Activated CD8-positive, alpha-beta T cell treated with anti-CD3 and anti-CD28 coated beads, Interleukin-2, amount 10 ng/mL, durations not matched to agents 7 days and 5 days (primary cell): ENCODE data around the gene ZNF385D. TPM values are rescaled to one million over a fixed set of nuclear protein-coding genes. Genes with fewer than 3 reads are reported as not detected.
"Not testable (repeated sequence)": the region's sequence is repeated elsewhere in the genome, so short reads cannot be mapped to it uniquely, and the experiment has no call there.

Source experiments
- ATAC-seq: fragments of 150-1000 bp; cut with Tn5 transposase; one replicate; pipeline ENCODE4 v1.10.0; 2021; ENCODE audit warnings: moderate library complexity
- CTCF ChIA-PET: fragments of 350-600 bp; sonication (Branson Sonifier 250); formaldehyde crosslinking; loops from one replicate; lab custom pipeline; 2021; ENCODE audit warnings: antibody characterized with exemption; lab: Charles Lee
- POLR2A ChIA-PET: fragments of 350-600 bp; sonication (Branson Sonifier 250); formaldehyde crosslinking; loops from one replicate; lab custom pipeline; 2021; ENCODE audit warnings: antibody characterized with exemption; lab: Charles Lee
- DNase-seq: peaks from one replicate; pipeline ENCODE4 v3.0.0-alpha.2; 2020
- H3K27ac Mint-ChIP-seq: one replicate; pipeline ENCODE4 v1.8.0; 2021; ENCODE audit warnings: mild to moderate bottlenecking, mixed read lengths
- H3K27me3 Mint-ChIP-seq: one replicate; pipeline ENCODE4 v1.8.0; 2021; ENCODE audit warnings: low read depth, mixed read lengths
- H3K36me3 Mint-ChIP-seq: one replicate; pipeline ENCODE4 v1.8.0; 2021; ENCODE audit warnings: low read depth, mixed read lengths
- H3K4me1 Mint-ChIP-seq: one replicate; pipeline ENCODE4 v1.8.0; 2021; ENCODE audit warnings: low read depth, mixed read lengths
- H3K4me3 Mint-ChIP-seq: one replicate; pipeline ENCODE4 v1.8.0; 2021; ENCODE audit warnings: mild to moderate bottlenecking, mixed read lengths
- H3K9me3 Mint-ChIP-seq: one replicate; pipeline ENCODE4 v1.8.0; 2022; ENCODE audit warnings: mixed read lengths; ENCODE audit not compliant: insufficient read depth
- total RNA-seq, 2 experiments: library from RNA; stranded (reverse); gene quantifications; one replicate each; pipeline ENCODE4 v1.2.3, GENCODE V29; 2021

The ZNF385D gene
- total RNA-seq, 2 experiments from 2014 or later, result not detected

- Mint-ChIP-seq H3K4me3 (no peak overlapping the region), H3K27ac (no peak overlapping the region), H3K9me3 (peaks cover 6% of the 10 kb centered on the region), H3K36me3 (no peaks in the 10 kb centered on the region), H3K27me3 (no peaks in the 10 kb centered on the region), H3K4me1 (no peaks in the 10 kb centered on the region)
- no peak for DNase-seq
- ChIA-PET POLR2A (no interaction called here), CTCF (no interaction called here)
- ATAC-seq, result no peak
These were observed 230.7 kb downstream of the ZNF385D start for GRCh38 chr3:21520106-21520963.

GRCh38 chr3:21517184-21517583, 233.8 kb downstream of the ZNF385D start:
- Mint-ChIP-seq H3K27ac (no peak overlapping the region), H3K4me3 (no peak overlapping the region), H3K36me3 (no peaks in the 10 kb centered on the region), H3K27me3 (no peaks in the 10 kb centered on the region), H3K9me3 (no peaks in the 10 kb centered on the region), H3K4me1 (no peaks in the 10 kb centered on the region)
- no peak for DNase-seq
- POLR2A ChIA-PET, result no interaction called here
- CTCF ChIA-PET, result no interaction called here
- ATAC-seq, result no peak

GRCh38 chr3:21515417-21515816, 235.6 kb downstream of the ZNF385D start:
- no peaks in the 10 kb centered on the region for H3K27me3 Mint-ChIP-seq

GRCh38 chr3:21509731-21510470, 241.1 kb downstream of the ZNF385D start:
- no peaks in the 10 kb centered on the region for H3K4me1 Mint-ChIP-seq
- H3K27ac Mint-ChIP-seq, result no peak overlapping the region
- ChIA-PET CTCF (no interaction called here), POLR2A (no interaction called here)
- no peaks in the 10 kb centered on the region for H3K27me3 Mint-ChIP-seq
- H3K36me3 Mint-ChIP-seq, result no peaks in the 10 kb centered on the region
- DNase-seq (no peak), ATAC-seq (no peak)
- H3K9me3 Mint-ChIP-seq, result no peaks in the 10 kb centered on the region
- H3K4me3 Mint-ChIP-seq, result no peak overlapping the region

More at GRCh38 chr3:21515417-21515816, 235.6 kb downstream of the ZNF385D start:
- POLR2A ChIA-PET, result no interaction called here
- H3K4me1 Mint-ChIP-seq, result no peaks in the 10 kb centered on the region
- ATAC-seq, result no peak
- no peak overlapping the region for H3K4me3 Mint-ChIP-seq
- no peaks in the 10 kb centered on the region for H3K9me3 Mint-ChIP-seq
- CTCF ChIA-PET, result no interaction called here
- no peak for DNase-seq
- no peaks in the 10 kb centered on the region for H3K36me3 Mint-ChIP-seq
- H3K27ac Mint-ChIP-seq, result no peak overlapping the region

GRCh38 chr3:21508246-21508645, 242.8 kb downstream of the ZNF385D start:
- ATAC-seq (no peak), DNase-seq (no peak)
- Mint-ChIP-seq H3K4me3 (no peak overlapping the region), H3K4me1 (no peaks in the 10 kb centered on the region), H3K9me3 (no peaks in the 10 kb centered on the region), H3K27ac (no peak overlapping the region), H3K27me3 (no peaks in the 10 kb centered on the region), H3K36me3 (no peaks in the 10 kb centered on the region)
- POLR2A ChIA-PET, result no interaction called here
- CTCF ChIA-PET, result no interaction called here

- ATAC-seq (no peak), DNase-seq (no peak)
- Mint-ChIP-seq H3K4me1 (no peaks in the 10 kb centered on the region), H3K36me3 (no peaks in the 10 kb centered on the region), H3K27me3 (no peaks in the 10 kb centered on the region), H3K27ac (no peak overlapping the region), H3K9me3 (no peaks in the 10 kb centered on the region), H3K4me3 (no peak overlapping the region)
- ChIA-PET POLR2A (no interaction called here), CTCF (no interaction called here)
These were observed 245.1 kb downstream of the ZNF385D start for GRCh38 chr3:21505711-21506460.

- no peak for ATAC-seq
- no peaks in the 10 kb centered on the region for H3K4me1 Mint-ChIP-seq
- H3K4me3 Mint-ChIP-seq, result no peak overlapping the region
- CTCF ChIA-PET, result no interaction called here
- no peak overlapping the region for H3K27ac Mint-ChIP-seq
- POLR2A ChIA-PET, result no interaction called here
- no peaks in the 10 kb centered on the region for H3K9me3 Mint-ChIP-seq
- no peaks in the 10 kb centered on the region for H3K27me3 Mint-ChIP-seq
- no peak for DNase-seq
- no peaks in the 10 kb centered on the region for H3K36me3 Mint-ChIP-seq
These were observed 248.4 kb downstream of the ZNF385D start for GRCh38 chr3:21502656-21503055.

- H3K9me3 Mint-ChIP-seq, result no peaks in the 10 kb centered on the region
- H3K4me3 Mint-ChIP-seq, result no peak overlapping the region
- no peaks in the 10 kb centered on the region for H3K27me3 Mint-ChIP-seq
- no peak overlapping the region for H3K27ac Mint-ChIP-seq
- H3K4me1 Mint-ChIP-seq, result no peaks in the 10 kb centered on the region
- ATAC-seq (no peak), DNase-seq (no peak)
- ChIA-PET POLR2A (no interaction called here), CTCF (no interaction called here)
- no peaks in the 10 kb centered on the region for H3K36me3 Mint-ChIP-seq
These were observed 250.2 kb downstream of the ZNF385D start for GRCh38 chr3:21500834-21501233.

GRCh38 chr3:21490671-21491070, 260.3 kb downstream of the ZNF385D start:
- H3K27ac Mint-ChIP-seq, CTCF ChIA-PET, H3K4me3 Mint-ChIP-seq, DNase-seq, H3K9me3 Mint-ChIP-seq, H3K4me1 Mint-ChIP-seq, H3K36me3 Mint-ChIP-seq, POLR2A ChIA-PET, H3K27me3 Mint-ChIP-seq, ATAC-seq: not testable (repeated sequence)

GRCh38 chr3:21487520-21487919, 263.5 kb downstream of the ZNF385D start:
- DNase-seq (no peak), ATAC-seq (no peak)
- H3K9me3 Mint-ChIP-seq, result no peaks in the 10 kb centered on the region
- ChIA-PET POLR2A (no interaction called here), CTCF (no interaction called here)
- H3K4me1 Mint-ChIP-seq, result no peaks in the 10 kb centered on the region
- H3K27me3 Mint-ChIP-seq, result no peaks in the 10 kb centered on the region
- no peak overlapping the region for H3K4me3 Mint-ChIP-seq
- H3K27ac Mint-ChIP-seq, result no peak overlapping the region
- H3K36me3 Mint-ChIP-seq, result no peaks in the 10 kb centered on the region

GRCh38 chr3:21486024-21486935, 264.7 kb downstream of the ZNF385D start:
- POLR2A ChIA-PET, H3K4me1 Mint-ChIP-seq, H3K36me3 Mint-ChIP-seq, H3K27me3 Mint-ChIP-seq, DNase-seq, ATAC-seq, H3K4me3 Mint-ChIP-seq, H3K27ac Mint-ChIP-seq, CTCF ChIA-PET, H3K9me3 Mint-ChIP-seq: not testable (repeated sequence)
